HG03442 (cell line): ENCODE measurements around the gene THOC5.
"Not testable (repeated sequence)": the region's sequence is repeated elsewhere in the genome, so short reads cannot be mapped to it uniquely, and the experiment has no call there.

ENCODE experiments used
- ATAC-seq: cut with Tn5 transposase; IDR thresholded peaks from one replicate; pipeline ENCODE4 v1.9.1; 2021; ENCODE audit warnings: mild to moderate bottlenecking, moderate library complexity; ENCODE audit not compliant: unreplicated experiment

Gene THOC5

DNA sequence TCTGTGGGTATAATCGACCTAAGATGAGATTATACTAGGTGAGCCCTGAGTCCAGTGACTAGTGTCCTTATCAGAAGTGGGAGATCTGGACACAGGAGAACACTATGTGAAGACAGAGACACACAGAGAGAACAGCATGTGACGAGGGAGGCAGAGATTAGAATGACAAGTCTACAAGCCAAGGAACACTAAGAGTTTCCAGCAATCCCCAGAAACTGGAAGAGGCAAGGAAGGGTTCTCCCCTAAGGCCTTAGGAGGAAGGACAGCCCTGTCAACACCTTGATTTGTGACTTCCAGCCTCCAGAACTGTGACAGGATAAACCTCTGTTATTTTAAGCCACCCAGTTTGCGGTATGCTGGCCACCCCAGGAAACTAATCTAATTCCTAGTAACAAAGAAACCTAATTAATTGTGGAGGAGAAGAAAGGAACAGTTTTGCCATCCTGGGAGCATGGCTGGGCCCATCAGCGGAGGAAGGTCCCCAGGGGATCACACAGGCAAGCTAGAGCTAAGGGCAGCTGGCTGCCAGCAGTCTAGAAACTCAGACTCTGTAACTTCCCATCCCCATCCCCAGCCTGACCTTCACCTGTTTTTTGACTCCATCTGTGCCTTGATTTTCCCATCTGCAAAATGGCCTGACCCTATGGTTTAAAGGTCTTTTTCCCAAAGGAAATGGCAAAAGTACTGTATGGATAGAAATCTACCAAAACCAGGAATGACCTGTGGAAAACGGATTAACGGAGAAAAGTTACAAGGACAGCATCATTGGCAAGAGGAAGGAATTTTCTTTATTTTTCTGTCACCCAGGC is 10.3 kb upstream of the THOC5 start:
- ATAC-seq = no peak

DNA sequence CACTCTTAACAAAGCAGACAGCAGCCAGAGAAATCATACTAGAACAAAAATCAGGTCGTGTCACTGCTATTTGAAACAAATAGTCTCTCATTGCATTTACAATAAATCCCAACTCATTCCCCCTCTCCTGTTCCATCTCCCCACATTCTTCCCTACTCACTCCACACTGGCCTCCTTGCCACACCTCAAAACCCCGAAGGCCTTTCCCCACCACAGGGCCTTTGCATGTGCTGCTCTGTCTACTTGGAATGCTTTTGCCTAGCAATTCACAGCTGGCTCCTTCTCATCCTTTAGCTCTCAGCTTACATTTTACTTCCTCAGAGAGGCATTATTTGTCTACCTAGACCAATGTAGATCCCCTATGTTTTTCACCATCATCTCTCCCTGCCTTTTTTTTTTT is 6.3 kb upstream of the THOC5 start:
- ATAC-seq = no peak

DNA sequence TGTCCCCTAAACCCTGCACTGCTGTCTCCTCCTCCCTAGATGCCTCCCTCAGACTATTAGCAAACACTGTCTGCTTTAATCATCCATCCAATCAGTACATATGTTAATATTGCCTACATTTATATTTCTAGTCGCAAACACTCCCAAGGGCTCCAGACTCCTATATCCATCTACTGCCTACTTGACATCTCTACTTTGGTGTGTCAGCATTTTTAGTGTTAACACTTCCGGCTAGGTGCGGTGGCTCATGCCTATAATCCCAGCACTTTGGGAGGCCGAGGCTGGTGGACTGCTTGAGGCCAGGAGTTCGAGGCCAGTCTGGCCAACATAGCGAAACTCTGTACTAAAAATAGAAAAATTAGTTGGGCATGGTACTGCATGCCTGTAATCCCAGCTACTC is 5.5 kb upstream of the THOC5 start:
- no peak for ATAC-seq

DNA sequence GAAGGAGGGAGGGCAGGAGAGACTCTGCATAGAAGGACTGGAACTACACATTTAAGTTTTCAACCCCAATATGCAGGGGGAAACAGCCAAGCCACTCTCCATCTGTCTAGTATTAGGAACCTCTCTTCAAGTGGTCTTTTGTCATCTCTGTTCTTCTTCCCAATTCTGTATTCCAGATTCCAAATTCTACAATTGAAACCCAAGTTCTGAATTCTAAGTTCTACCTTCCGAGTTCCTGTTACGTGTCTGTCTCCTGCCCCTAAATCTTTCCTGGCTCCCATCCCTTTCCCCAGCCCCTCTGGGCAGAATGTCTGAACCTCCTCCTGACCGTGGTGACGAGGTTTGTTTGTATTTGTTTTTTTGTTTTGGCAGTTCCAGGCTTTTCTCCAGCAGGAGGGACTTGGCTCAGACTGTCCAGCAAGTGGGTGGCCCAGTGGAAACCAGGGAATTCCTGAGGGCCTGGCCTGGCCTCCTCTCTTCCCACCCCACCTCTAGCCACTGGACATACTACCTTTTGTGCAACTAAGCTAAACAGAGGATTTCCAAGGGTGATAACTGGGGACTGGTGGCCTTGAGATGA is 1.6 kb upstream of the THOC5 start:
- no peak for ATAC-seq

DNA sequence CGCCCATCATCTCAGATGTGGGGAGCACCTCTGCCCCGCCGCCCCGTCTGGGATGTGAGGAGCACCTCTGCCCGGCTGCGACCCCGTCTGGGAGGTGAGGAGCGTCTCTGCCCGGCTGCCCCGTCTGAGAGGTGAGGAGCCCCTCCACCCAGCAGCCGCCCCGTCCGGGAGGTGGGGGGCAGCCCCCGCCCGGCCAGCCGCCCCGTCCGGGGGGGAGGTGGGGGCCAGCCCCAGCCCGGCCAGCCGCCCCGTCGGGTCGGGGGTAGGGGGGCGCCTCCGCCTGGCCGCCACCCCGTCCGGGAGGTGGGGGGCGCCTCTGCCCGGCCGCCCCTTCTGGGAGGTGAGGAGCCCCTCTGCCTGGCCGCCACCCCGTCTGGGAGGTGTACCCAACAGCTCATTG is 1.2 kb downstream of the THOC5 start:
- ATAC-seq = not testable (repeated sequence)

DNA sequence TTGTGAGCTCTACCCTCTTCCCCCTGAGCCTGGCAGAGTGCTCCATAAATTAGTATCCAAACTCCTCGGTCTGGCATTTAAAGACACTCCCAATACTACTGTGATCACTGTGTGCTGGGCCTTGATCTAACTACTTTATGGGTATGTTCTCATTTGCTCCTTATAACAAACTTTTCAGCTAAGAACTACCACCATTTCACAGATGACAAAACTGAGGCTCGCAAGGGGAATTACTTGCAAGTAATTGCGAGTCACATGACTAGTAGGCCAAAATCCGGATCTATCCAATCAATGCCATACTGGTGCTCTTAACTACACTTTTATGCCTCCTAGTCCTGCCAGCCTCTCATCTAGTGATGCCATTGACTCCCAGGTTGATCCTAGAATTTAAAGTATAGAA is 3.6 kb downstream of the THOC5 start:
- no peak for ATAC-seq

DNA sequence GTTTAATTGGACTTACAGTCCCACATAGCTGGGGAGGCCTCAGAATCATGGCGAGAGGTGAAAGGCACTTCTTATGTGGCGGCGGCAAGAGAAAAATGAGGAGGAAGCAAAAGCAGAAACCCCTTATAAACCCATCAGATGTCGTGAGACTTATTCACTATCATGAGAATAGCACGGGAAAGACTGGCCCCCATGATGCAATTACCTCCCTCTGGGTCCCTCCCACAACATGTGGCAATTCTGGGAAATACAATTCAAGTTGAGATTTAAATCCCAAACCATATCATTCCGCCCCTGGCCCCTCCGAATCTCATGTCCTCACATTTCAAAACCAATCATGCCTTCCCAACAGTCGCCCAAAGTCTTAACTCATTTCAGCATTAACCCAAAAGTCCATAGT is 8.5 kb downstream of the THOC5 start:
- not testable (repeated sequence) for ATAC-seq

DNA sequence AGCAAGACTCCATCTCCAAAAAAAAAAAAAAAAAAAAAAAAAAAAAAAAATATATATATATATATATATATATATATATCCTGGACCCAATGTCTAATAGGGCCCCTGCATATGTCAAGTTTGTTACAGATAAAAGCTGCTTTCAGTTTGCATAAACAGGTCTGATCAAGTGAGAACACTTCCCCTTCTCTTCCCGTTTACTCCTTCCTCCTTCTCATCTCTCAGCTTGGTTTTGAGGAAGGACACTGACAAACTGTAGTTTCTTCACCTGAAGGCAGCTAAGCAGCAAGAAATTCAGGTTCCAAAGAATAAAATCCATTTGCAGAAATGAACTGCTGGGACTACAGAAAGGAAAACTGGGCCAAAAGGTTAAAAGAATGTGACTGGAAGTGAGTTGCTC is 11.7 kb downstream of the THOC5 start:
- no peak for ATAC-seq

DNA sequence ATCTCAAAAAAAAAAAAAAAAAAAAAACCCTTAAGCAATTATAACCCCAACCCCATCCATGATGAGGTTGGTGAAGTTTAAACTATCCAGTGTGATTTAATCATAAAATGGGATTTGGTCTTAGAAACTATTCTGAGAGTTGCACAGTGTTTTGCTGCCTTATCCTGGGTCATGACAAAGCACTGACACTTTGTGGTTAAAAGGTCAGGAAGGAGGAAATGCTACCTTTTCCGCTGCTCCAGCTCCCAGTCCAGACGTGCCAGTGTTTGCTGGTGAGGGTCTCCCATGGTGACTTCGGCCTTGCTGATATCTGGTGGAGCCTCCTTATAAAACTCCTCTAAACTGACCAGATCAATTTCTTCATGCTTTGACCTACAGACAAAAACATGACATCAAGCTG is 14.5 kb downstream of the THOC5 start:
- no peak for ATAC-seq

DNA sequence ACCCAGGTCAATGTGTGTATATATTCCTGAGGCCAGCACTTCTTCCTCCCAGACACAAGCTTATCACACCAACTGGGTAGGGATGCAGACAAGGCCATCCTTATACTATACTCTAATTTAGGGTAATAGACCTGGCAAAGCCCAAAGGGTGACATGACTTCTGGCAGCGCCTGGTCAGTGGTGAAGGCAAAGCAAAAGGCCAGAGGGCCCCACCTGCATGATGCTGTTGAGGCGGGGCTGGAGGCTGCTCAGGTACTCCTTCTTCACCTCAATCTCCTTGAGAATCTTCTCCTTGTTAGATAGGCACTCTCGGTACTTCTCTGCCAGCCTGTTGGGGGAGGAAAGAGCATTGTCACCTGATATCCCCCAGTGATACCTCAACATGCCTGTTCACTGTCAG is 17.1 kb downstream of the THOC5 start:
- no peak for ATAC-seq

DNA sequence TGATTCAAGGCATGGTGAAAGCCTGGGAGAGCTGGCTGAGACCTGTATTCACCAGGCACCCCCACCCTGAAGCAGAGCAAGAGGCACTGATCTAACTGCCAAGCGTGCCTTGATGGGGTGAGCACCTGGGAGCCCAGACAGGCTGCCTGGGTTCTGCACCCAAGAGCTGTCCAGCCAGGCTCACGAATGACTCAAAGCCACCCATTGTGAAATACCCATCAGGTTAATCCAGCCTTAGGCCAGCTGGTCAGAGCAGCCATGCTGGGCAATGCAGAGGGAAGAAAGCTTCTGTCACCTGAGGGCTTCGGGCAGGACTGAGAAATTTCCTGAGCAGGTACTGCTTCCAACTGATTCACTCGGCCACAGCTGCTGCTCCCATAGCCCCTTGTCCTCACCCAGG is 22.1 kb downstream of the THOC5 start:
- ATAC-seq = no peak

DNA sequence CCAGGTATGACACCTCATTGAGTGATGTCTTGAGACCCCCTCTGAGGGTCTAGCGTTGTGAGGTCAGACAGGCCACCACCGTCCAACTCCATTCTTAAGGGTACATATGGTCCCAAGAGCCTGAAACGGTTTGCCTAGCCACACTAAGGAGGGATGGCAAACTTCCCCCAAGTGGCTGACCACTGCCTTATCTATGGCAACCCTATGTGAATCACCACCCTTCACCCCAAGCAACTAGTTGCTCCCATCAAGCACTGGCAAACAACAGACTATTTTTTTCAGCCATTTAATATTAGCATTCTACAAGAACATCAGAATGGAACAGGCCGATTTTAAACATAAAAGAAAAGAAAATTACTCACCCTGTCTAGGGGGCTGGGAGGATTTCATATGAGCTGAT is 22.8 kb downstream of the THOC5 start:
- ATAC-seq = no peak

DNA sequence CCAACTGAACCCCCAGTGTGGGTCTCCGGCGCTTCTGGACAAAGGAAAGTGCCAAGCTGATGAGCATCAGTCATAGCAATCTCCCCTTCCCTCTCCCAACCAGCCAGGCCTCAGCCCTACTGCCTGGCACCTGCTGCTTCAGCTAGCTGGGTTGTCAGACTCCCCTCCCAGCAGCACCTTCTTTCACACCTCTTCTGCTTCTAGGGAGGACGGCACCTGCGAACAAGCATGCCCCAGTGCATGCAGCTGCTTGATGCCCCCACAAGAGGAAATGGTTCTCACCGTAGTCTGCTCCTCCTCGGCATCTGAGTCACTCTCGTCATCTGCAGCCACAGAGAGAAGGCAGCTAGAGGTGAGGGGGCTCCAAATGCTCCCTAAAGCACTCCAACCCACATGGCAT is 25.4 kb downstream of the THOC5 start:
- ATAC-seq = no peak

DNA sequence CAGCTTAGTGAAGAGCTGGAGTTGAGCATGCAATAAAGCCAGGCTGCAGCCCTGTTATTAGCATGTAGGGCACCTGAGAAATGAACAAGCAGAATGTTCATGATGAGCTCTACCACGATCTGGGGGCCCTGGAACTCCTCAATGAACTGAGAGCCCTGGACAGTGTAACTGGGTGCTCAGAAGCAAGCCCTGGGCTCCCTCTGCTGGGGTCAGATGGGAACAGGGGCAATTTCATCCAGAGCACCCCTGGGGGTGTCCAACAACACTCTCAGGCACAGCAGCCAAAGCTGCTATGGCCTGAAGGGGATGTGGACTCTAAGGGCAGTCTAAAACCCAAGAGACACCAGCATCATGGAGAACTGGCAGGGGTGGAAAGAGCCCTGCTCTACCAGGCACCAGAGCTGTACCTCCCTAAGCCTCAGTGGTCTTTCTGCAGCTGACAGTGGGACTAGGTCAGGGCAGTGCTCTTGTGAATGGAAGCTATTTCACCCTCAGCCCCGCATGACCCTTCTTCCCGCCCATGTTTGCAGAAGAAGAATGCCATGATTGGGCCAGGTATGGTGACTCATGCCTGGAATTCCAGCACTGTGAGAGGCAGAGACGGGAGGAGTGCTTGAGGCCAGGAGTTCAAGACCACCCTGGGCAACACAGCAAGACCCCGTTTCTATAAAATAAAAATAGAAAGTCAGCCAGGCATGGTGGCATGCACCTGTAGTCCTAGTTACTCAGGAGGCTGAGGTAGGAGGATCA is 28.9 kb downstream of the THOC5 start:
- ATAC-seq = no peak

DNA sequence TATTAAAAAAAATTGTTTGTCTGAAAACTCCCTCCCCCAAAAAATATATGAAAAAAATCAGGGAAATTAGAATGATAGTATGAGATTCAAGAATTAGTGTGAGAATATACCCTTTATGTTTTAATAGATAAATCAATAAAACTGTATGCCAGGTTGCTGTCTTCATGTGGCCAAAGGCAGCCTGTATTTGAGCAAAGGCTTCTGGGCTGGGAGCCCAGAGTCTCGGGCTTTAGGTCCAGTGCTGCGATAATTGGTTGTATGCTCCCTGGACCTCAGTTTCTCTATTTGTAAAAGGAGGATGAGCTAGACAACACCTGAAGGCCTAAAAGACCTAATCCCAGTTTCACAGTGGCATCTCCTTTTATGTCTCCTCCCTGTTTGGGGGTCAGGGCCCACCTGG is 29.8 kb downstream of the THOC5 start:
- ATAC-seq = no peak

DNA sequence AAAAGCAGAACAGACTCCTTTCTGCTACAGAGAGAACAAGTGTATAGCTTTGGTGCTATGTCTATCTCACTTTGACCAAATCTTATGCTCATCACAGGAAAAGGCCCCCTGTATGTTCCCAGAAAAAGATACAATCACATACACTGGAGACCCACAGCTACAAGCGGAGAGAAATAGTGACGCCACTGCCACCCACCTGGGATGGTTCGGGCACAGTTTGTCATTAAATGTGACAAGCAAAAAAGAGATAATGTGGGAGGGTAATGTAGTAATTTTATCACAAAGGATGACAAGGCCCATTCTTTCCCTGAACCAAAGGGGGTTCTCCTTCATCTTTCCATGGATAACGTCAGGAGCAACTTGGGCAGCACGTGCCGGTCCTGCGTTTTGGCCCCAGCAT is 32.0 kb downstream of the THOC5 start:
- no peak for ATAC-seq

DNA sequence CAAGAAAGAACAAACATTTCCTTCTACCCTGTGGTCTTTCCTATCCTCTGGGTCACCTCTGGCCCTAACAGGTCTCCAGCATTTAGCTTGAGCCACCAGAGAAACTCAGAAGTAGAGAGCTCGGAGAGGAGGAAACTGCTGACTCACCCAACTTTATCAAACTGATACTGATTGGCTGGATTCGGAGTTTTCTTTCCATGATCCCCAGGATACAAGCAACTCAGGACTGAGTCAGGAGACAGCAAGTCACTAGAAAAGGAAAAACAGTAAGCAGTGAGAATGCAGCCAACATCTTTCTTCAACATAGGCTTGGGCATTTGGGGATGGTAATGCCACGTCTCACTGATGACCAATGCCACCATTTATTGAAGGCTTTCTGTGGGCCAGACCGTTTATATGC is 32.7 kb downstream of the THOC5 start:
- no peak for ATAC-seq

DNA sequence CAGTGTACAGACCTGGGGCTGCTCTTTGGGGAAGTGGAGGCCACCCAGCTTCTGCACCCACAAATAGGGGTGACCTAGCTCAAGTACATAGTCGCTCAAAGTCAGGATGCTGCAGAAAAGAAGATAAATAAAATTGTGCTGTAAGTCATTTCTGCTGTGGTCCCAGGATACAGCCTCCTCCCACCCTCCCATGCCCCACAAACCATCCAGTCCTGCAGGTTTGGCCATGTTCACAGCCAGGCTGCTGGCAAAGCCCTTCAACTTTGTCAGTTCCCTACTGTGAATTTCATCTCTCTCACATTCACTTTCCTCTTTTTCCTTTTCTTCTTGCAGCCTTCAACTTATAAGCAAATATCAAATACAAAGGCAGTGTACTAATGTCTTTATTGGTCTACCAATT is 33.6 kb downstream of the THOC5 start:
- ATAC-seq = no peak

DNA sequence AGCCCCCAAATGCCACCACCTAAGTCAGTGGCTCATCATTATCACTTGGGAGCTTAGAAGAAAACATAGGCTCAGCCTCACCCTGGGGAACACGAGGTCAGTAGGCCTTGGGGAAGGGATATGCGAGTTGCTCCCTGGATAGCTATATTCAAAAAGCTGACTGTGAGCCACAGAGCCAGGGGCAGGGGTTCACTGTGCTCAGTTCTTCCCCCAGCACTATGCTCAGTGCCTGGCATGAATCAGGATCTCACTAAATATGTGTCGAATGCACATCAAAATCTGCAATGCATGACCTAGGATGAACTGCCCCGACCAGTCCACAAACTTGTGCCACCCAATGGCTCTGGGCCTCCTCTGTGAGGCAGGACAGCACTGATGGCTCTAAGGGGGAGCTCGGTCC is 35.1 kb downstream of the THOC5 start:
- no peak for ATAC-seq

DNA sequence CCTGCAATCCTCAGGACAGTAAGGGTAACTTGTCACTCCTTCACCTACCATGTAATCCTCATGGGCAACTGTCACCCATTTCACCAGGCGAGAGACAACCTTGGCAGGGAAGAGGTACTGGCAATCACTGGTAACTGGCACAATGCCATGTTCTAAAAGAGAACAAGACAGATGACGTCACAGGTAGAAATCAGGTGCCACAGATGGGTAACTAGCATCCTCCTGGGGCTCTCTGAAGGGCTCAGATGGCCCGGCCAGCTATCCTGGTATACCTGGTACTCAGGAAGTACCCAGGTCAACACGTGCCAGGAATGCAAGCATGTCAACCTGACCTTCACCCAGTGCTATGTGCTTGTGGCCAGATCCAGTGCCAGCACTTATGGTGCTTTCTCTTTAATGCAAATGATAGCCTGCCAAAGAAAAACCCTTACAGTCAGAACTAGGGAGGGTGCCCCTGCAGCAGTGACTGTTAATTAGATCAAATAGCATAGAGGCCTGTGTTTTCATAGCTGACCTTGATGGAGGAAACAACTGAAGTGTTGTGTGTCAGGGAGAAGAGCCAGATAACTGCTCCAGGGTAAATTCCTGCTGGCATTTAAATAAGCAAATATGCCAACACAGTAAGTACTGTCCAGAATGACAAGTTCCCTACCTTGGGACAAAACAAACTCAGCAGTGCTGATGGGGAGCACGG is 36.2 kb downstream of the THOC5 start:
- no peak for ATAC-seq

DNA sequence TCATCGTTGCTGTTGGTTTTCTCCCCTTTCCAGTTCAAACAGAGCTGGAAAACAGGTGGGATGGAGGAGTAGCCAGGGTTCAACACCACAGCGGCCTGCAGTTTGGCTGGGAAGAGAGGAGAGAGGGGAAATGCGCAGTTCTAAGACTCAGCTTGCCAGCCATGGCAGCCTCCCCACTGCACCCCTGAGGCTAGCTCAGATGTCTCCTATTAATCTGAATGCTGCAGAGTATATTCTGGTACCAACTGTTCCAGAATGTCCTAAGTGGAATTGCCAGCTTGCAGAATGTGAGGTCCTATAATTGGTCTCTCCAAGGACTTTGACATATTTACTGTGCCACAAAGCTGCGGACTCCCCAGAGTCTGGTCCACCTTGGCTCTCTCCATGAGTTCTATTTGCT is 41.5 kb downstream of the THOC5 start:
- ATAC-seq = no peak
